GM18520 (cell line): ENCODE data around the gene IDUA.
"Not testable (repeated sequence)": the region's sequence is repeated elsewhere in the genome, so short reads cannot be mapped to it uniquely, and the experiment has no call there.

Experiments
- ATAC-seq: cut with Tn5 transposase; IDR thresholded peaks from one replicate; pipeline ENCODE4 v1.9.1; 2021; ENCODE audit not compliant: unreplicated experiment

Gene IDUA

DNA sequence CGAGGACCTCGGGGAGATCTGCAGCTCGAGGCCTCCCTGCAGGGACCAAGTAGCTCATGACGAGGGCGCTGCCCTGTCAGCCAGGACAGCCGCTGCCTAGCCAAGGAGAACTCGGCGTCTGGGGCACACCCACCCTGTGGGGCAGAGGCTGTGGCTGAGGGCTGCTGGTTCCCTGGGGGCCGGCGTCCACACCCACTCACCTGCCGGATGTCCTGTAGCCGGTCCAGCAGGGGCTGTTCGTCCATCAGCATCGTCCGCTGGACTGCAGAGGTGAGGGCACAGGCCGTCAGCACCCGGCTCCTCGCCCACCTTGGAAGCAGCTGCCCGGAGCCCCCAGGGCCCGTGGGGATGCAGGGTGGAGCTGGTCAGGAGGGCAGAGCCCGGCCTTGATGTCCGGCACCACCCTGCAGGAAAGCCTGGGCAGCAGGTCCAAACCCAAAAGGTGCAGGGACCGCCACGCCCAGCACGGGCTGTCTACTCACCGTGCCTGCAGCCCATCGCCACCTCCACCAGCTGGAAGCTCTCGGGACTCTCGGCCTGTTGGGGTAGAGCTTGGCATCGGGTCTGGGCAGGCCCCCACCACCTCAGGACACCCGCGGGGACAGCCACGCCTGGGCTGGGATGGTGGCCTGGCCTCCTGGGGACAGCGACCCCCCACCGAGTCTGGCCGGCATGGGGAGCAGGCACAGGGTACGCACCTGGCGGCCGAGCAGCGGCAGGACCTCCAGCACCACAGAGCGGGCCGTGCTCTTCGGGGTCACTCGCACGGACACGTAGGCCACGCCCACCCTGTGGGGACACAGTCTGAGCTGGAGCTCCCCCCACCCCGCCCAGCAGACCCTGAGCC lies 20.4 kb upstream of the IDUA start:
- no peak for ATAC-seq

DNA sequence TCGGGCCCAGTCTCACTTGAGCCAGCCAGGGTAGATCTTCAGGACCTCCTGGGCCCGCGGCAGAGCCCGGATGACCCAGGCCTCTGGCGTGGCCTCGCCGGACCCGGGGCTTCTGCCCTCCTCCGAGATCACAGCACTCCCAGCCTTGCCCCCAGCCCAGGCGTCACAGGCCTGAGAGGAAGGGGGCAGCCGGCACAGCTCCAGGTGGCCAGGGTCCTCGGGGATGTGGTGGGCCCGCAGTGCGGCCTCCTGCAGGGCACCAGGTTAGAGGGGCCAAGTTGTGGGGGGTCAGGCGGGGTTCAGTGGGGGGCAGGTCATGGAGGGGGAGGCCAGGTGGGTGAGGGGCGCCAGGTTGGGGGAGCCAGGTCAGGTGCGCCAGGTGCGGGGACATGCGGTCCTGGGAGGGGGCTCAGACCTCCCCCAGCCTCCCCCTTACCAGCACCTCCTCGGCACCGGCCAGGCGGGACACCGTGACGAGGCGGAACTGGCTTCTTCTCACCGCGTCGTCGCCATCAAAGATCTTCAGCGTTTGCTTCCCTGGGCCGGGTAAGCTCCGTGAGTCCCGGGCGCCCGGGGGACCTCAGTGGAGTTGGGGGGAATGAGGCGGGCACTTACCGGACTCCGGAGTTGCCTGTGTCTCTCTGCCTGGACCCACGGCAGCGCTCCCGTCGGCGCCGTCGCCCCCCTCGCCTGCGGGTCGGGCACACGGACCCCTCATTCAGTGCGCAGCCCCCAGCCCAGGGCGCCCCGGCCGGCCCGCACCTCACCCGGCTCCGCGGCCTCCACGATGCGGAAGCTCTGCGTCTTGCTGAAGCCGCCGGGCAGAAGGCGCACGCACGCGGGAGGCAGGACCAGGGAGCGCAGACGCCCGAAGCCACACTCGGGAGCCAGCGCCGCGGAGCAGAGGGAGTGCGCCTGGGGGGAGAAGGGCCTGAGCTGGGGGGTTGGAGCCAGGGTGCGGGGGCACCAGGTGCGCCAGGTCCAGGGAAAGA lies 19.4 kb upstream of the IDUA start:
- ATAC-seq: no peak

DNA sequence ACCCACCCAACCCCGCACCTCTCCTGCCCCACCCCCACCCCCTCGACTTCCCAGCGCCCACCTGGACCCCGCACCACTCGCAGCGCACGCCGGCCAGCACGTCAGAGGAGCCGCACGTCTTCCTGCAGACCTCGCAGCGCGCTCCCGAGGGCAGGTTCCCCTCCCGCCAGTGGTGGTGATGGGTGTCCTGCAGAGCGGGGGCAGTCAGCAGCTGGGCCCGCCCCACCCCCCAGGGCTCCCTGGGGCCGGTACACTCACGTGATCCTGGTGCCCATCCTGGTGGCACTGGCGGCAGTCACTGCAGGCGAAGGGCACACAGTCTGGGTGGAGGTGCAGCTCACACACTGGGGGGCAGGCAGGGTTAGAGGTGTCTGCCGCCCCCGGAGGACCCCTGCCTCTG lies 18.6 kb upstream of the IDUA start:
- ATAC-seq: no peak

DNA sequence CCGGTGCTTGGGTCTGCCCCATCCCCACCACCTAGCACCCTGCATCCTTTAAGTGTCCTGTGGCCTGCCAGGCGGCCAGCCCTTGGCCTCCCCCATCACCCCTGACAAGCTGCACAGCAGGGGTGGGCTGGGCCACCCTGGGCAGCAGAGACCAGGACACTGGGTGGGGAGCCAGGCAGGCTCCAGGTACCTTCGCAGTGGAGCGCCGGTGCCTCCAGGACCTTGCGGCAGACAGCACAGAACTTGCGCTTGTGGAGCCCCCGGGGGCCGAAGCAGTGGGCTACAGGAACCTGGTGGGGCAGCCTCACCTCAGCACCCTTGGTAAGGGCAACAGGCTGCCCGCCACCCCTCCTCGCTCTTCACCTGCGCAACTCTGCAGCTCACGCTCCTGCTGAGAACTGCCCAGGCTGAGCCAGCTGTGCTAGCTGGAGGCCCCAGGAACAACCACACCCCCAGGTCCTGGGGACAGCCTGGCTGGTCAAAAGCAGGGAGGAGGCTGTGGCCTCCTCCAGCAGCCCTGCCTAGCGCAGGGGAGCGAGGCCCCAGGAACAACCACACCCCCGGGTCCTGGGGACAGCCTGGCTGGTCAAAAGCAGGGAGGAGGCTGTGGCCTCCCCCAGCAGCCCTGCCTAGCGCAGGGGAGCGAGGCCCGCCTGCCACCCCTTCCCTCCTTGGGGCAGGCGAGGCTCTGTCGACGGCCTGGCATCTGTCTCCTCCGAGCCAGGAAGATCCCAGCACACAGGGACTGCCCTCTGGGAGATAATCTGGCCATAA lies 18.0 kb upstream of the IDUA start:
- ATAC-seq: no peak

DNA sequence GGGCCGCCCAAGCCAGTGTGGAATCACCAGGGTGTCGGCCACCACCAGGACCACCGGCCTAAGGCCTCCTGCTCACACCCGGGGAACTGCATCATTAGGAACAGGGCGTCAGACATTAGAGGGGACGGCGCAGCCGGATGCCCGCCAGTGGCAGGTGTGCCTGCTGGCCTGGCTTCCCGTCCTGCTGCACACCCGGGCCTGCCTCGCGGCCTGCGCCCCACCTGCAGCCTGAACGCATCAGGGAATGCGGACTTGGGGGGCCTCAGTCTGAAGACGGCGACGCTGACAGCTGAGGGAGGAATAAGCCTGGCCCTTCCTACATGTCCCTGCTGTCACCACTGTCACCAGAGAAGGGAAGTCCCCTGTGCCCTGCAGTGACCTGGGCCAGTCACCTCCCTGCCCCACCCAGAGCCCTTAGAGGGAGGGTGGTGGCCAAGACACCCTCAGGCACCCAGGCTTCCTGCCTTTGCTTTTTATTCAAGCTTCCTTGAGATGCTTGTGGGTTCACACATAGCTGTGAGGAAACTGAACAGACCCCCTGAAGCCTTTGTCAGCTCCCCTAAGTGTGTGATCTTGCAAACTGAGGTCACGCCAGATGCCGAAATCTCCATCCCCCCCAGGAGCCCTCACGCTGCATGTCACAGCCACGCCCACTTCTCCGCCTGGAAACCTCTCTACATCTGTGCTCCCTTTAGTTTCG lies 16.6 kb upstream of the IDUA start:
- no peak for ATAC-seq

DNA sequence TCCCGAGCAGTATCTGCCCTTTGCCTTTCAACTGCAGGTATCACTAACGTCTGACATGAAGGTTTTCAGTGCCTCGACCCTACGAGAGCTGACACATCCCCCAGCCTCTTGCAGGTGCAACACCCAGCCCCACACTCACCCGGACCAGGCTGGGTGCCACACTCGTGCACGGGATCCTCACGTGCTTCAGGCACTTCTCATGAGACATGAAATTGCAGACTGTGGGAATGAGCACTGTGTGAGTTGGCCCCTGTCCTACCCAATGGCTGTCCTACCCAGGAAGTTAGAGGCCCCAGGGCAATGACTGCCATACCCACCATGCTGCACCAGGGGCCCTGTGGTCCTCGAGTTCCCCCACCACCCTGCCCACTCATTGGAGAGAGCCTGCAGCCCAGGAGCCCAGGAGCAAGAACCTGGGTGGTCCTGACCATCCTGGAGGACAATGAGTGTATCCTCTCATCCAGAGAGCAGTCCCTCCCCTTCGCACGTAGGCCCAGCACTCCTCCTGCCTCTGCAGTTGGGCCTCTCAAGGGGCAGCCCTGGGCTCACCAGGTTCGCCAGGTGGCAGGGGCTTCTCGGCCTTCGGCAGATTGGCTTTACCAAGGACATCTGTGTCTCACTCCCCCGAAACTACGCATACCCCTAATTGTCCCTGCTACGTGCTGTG lies 15.9 kb upstream of the IDUA start:
- ATAC-seq: no peak

DNA sequence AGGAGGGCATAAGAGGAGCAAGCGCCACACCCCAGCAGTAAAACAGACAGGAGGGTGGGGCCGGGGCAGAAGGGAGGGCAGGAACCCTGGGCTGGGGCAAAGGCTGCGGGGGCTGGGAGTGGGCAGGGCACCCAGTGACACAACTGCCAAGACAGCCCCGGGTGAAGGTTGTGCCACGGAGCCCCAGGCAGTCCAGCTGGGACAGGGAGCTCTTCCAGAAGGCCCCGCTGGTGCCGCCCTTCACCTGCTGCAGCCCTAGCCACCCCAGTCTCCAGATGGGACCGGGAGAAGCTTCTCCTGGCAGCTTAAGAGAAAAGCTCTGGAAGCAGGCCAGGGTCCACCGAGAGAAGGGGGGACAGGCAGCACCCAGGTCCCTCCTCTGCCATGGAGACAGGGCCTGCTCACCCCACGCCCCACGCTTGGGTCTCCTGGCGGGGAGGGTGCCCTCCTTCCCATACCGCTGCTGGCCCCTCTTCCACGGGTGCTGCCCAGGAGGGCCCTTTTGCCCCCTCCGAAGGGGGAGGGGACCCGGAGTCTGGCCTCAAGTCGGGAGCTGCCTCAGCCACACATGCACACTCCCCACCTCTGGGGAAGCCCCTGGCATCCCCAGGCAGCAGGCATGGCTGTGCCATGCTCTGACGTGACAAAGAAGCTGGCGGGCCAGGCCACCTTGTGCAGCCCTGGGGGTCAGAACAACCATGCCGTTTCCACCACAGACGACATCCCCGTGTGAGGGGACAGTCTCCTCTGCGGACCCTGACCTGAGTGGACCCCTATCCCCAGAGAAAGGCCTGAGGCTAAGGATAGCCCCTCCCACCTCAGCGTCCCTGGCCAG lies 15.0 kb upstream of the IDUA start:
- no peak for ATAC-seq

DNA sequence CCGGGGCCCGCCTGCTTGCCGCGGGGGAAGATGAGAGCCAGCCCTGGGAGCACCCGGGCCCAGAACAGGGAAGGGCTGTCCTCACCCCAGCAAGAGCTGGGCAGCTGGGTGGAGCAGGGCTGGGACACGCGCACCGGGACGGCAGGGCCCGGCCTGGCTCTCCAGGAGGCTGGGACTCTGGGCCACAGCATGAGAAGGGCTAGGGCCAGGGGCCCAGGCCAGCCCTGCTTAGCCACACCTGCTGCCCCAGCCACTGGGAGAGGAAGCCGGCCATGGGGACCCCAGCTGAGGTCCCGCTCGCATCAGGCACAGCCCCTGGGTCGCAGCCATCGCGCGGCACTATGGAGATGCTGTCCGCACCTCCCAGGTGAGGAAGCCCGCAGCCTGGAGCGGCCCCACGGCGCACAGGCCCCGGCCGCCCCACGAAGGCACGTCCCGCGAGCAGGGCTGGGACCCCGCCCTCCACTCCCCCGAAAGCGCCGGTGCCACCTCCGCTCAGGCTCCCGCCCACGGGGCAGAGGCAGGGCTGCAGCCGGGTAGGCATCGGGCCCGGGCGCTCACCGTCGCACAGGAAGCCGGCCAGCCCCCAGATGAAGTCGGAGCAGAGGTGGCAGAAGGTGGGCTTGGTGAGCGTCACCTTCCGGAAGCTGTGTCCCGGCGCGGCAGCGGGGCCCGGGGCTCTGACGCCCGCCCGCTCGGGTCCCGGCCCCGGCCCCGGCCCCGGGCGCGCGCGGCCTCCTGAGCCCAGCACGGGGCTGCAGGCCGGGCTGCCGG lies 14.0 kb upstream of the IDUA start:
- ATAC-seq: no peak

DNA sequence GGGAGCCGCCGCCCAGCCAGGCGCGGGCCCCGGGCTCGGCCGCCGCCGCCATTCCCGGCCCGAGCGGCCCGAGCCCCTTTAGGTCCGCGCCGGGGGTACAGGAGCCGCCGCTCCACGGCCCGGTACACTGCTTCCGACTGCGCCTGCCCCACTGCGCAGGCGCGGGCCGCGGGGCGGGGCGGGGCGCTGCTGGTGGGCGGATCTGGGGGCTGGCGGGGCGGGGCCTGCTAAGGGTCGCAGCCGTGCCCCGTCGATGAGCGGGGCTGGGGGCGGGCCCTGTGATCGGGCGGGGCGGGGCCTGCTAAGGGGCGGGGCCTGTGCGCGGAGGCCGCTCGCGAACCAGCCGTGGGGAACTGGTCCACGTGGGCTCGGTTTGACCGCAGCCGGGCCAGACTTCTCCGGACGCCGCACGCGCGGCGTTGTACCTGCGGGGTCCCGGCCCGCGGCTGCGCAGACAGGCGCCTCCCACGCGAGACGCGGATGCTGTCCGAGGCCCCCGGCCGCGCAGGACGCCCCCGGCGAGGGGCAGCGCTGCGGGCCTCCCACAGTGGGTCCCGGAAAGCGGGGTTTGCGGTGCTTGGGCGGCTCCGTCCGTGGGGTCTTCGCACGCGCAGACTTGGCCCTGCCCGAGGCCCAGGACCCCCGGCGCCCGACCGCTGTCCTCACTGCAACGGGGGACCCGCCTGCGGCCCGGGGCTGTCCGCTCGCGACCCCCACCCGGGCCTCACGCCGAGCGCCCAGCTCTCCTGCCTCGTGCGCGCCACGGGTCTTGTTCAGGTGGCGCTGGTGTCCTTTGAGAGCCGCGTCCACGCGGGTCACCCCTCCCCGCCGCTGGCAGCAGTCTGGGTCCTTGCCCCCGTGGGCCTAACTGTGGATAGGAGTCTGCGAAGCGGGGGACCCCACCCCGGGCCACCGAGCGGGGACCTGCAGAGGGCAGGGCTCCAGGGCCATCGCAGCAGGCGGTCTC lies 13.1 kb upstream of the IDUA start, which contains the start of gene DGKQ:
Gene DGKQ (minus strand): TSS at position 139 of the 967 bp plus-strand sequence. CDS start 87 bp downstream, at position 52.
- no peak for ATAC-seq

DNA sequence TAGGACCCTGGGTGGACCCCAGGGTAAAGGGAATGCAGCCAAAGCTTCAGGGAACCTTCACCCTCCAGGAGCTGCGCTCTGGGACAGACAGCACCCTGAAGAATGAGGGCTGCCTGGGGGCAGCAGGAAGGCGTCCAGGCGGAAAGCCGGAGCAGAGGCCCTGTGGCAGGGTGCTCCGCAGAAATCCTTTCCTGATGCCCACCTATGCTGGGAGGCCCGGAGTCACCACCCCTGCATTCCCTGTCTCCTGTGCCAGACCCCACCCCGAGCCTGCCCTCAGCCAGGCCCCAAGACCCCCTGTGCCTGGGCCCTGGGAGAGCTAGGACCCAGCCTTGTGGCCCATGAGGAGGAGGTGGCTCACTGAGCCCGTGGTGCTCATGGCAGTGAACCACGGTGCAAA lies 12.2 kb upstream of the IDUA start:
- no peak for ATAC-seq

DNA sequence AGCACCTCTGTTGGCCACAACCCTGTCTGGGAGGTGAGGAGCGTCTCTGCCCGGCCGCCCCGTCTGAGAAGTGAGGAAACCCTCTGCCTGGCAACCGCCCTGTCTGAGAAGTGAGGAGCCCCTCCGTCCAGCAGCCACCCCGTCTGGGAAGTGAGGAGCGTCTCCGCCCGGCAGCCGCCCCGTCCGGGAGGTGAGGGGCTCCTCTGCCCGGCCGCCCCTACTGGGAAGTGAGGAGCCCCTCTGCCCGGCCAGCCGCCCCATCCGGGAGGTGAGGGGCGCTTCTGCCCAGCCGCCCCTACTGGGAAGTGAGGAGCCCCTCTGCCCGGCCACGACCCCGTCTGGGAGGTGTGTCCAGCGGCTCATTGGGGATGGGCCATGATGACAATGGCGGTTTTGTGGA lies 10.8 kb upstream of the IDUA start:
- not testable (repeated sequence) for ATAC-seq

DNA sequence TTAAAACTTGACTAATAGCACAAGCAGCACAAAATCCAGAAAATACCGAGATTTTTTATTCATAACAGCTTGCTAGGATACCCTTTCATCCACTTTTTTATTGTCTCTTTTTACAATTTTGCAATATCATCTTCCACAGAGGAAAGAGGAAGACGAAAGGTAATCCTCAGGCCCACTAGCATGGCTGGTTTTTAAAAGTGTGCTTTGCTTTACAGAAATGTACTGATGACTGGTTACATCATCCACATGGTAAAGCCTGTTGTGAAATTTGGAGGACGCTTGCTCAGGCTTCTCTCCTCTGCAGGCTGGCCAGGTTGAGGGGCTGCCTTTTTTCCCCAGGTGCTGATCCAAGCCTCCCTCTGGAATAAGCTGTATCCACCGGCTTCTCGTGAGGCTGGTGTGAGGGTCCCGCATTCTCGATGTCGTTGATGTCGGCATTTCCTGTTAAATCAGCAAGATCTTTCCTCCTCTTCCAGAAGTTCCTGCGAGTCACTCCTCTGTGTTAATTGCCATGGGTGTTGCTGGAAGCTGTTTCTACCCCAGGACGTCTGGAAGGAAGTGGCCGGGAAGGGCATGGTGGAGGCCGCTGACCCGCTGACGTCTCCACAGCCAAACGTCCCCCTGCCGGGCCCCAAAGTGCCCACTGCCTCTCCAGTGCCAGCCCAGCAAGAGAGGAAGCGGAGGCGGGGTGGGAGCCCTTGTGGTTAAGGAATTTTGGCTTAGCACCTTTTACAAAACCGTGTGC lies 7.7 kb upstream of the IDUA start:
- no peak for ATAC-seq

DNA sequence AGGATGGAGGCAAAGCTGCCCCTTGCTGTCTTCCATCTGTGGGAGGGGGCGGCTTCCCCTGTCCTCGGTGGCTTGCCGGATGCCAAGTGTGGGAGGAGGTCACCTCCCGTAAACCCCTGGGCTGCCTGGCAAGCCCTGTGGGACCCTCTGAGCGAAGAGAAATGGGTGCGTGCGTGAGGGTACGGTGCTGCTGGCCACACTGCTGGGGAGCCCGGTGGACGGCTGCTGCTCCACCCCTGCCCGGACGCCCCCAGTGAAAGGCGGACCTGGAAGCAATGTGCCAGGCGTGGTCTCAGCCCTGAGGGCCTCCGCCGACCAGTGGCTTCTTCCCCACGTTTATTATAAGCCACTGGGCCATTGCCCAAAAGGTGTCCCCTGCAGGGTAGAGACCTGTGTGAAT lies 4.6 kb upstream of the IDUA start:
- no peak for ATAC-seq

DNA sequence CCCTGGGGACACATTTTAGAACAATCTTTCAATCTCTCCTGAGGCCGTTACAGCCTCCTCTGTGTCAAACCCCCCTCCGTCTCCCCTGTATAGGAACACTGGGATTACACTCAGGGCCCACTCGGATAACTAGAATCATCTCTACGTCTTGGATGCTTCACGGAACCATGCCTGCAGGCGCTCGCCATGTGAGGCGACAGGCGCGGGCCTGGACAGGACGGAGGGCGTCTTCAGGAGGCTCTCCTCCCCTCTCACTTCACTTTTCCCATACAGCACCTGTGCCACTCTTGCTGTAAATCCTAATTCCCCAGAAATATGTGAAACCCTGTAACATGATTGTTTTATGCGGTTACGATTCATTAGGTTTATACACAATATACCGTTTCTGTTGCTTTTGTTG lies 4.0 kb upstream of the IDUA start:
- no peak for ATAC-seq

DNA sequence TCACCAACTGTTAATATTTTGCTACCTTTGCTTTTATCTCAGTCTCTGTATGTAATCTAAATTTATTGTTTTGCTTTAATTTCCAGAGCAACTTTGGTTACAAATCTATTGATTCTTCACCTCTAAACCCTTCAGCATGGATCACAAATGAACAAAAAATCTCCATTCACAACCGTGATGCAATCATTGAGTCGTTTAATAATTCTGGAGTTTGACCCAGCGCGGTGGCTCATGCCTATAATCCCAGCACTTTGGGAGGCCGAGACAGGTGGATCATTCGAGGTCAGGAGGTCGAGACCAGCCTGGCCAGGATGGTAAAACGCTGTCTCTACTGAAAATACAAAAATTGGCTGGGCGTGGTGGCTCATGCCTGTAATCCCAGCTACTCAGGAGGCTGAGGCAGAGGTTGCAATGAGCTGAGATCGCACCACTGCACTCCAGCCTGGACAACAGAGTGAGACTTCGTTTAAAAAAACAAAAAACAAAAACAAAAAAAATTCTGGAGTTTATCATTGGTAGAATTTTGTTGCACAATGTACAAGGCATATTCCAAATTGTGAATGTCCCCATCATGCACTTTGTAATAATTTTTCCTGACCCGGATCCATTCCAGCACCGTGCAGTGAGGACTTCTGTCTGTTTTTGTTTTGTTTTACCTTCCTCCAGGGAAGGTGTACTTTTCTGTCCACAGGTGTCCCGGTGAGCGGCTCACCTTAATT lies 2.3 kb upstream of the IDUA start:
- no peak for ATAC-seq
